Endodermal cell (in vitro differentiated cells): ENCODE measurements around the gene NPPC. TPM values are rescaled to one million over a fixed set of nuclear protein-coding genes. Genes with fewer than 3 reads are reported as not detected.
A peak's percentile ranks its signal among the peaks of the same experiment; 100 is the strongest.

Experiments
- DNase-seq: peaks from one replicate; pipeline ENCODE4 v3.0.0-alpha.2; 2017
- H3K27ac ChIP-seq: 2 replicates; pipeline ENCODE4 v1.5.1; 2013; ENCODE audit warnings: mild to moderate bottlenecking, low read depth, low read length, moderate library complexity
- H3K27me3 ChIP-seq: 2 replicates; pipeline ENCODE4 v1.6.1; 2013; ENCODE audit warnings: mild to moderate bottlenecking, low read length, moderate library complexity; ENCODE audit not compliant: insufficient read depth, control insufficient read depth, poor library complexity, severe bottlenecking
- H3K36me3 ChIP-seq: 2 replicates; pipeline ENCODE4 v1.7.0; 2013; ENCODE audit warnings: mild to moderate bottlenecking, low read length, moderate library complexity; ENCODE audit not compliant: control insufficient read depth, insufficient read depth
- H3K4me1 ChIP-seq: one replicate; pipeline ENCODE4 v1.7.0; 2013; ENCODE audit warnings: low read length; ENCODE audit not compliant: control insufficient read depth, insufficient read depth
- H3K4me3 ChIP-seq: 2 replicates; pipeline ENCODE4 v1.5.1; 2013; ENCODE audit warnings: mild to moderate bottlenecking, low read length, moderate library complexity
- H3K9ac ChIP-seq: 2 replicates; pipeline ENCODE4 v1.6.1; 2013; ENCODE audit warnings: mild to moderate bottlenecking, low read length, moderate library complexity; ENCODE audit not compliant: poor library complexity, severe bottlenecking; ENCODE audit errors: extremely low read depth
- H3K9me3 ChIP-seq: 2 replicates; pipeline ENCODE4 v1.6.1; 2013; ENCODE audit warnings: mild to moderate bottlenecking, low read length, moderate library complexity; ENCODE audit not compliant: control insufficient read depth
- H3K27ac Mint-ChIP-seq: 2 replicates; pipeline ENCODE4 v1.8.0; 2020; ENCODE audit warnings: mixed read lengths
- H3K27me3 Mint-ChIP-seq: 2 replicates; pipeline ENCODE4 v1.8.0; 2021; ENCODE audit warnings: mild to moderate bottlenecking, mixed read lengths; ENCODE audit not compliant: insufficient read depth
- H3K36me3 Mint-ChIP-seq: 2 replicates; pipeline ENCODE4 v1.8.0; 2020; ENCODE audit warnings: low read depth, mixed read lengths
- H3K4me1 Mint-ChIP-seq: 2 replicates; pipeline ENCODE4 v1.8.0; 2020; ENCODE audit warnings: mixed read lengths
- H3K4me3 Mint-ChIP-seq: 2 replicates; pipeline ENCODE4 v1.8.0; 2020; ENCODE audit warnings: mild to moderate bottlenecking, moderate library complexity, mixed read lengths
- H3K9me3 Mint-ChIP-seq: 2 replicates; pipeline ENCODE4 v1.8.0; 2020; ENCODE audit warnings: mild to moderate bottlenecking, mixed read lengths
- CTCF ChIP-seq: fragments of 200-600 bp; sonication (generic); conservative IDR thresholded peaks from 2 replicates; pipeline ENCODE4 v1.5.0; 2021; ENCODE audit warnings: antibody characterized with exemption, mild to moderate bottlenecking
- WGBS, 2 experiments: methylation state at CpG; one replicate each; pipeline versions ENCODE4 v1.1.5 to v1.1.7; 2013; ENCODE audit warnings: missing lambda C conversion rate in 2 of 2, mixed read lengths in 1 of 2; ENCODE audit not compliant: insufficient coverage in 1 of 2, insufficient read length in 1 of 2; 5-methylcytosine and 5-hydroxymethylcytosine counted together
- total RNA-seq, 2 donors: library from RNA; stranded (reverse); fragmentation: NEBNext Ultra II Directional in 1 of 2; extraction: Animal tissue kit (Norgen Biotek cat#: 25700) in 1 of 2; gene quantifications; 2 replicates in 1 of 2; 3 replicates in 1 of 2; pipeline ENCODE4 v1.2.1, GENCODE V29; 2021

The NPPC gene
- total RNA-seq, 2 donors from 2014 or later = 0.84 TPM; not detected in 1

- no peak for TF ChIP-seq CTCF
- peaks cover 18% of the 10 kb centered on the region for H3K27me3 ChIP-seq
- H3K27ac Mint-ChIP-seq = no peak overlapping the region
- no peaks in the 10 kb centered on the region for H3K36me3 Mint-ChIP-seq
- H3K4me3 Mint-ChIP-seq = no peak overlapping the region
- no peak overlapping the region for H3K4me3 ChIP-seq
- H3K9ac ChIP-seq = no peak overlapping the region
- H3K9me3 Mint-ChIP-seq = no peaks in the 10 kb centered on the region
- no peaks in the 10 kb centered on the region for H3K36me3 ChIP-seq
- no peak overlapping the region for H3K27ac ChIP-seq
- peaks cover 25% of the 10 kb centered on the region for H3K27me3 Mint-ChIP-seq
- H3K9me3 ChIP-seq = no peaks in the 10 kb centered on the region
- no peaks in the 10 kb centered on the region for H3K4me1 Mint-ChIP-seq
- H3K4me1 ChIP-seq = no peaks in the 10 kb centered on the region
- DNase-seq = no peak
- 88 to 93% methylated on average over 7 to 15 of the region's 15 CpGs for WGBS, 2 experiments
Observed at GRCh38 chr2:231919341-231920035, 6.7 kb downstream of the NPPC start.

- Histone ChIP-seq H3K4me1 (no peaks in the 10 kb centered on the region), H3K27me3 (peaks cover 10% of the 10 kb centered on the region), H3K36me3 (no peaks in the 10 kb centered on the region), H3K9me3 (no peaks in the 10 kb centered on the region), H3K9ac (no peak overlapping the region), H3K4me3 (no peak overlapping the region), H3K27ac (no peak overlapping the region)
- Mint-ChIP-seq H3K9me3 (no peaks in the 10 kb centered on the region), H3K27me3 (peaks cover 17% of the 10 kb centered on the region), H3K36me3 (no peaks in the 10 kb centered on the region), H3K27ac (no peak overlapping the region), H3K4me3 (no peak overlapping the region), H3K4me1 (no peaks in the 10 kb centered on the region)
- TF ChIP-seq CTCF = no peak
- no peak for DNase-seq
- WGBS, 2 experiments = 95% methylated on average over 14 to 21 of the region's 21 CpGs
Observed at GRCh38 chr2:231918501-231919330, 7.5 kb downstream of the NPPC start.

- WGBS, 2 experiments = 83 to 93% methylated on average over 6 to 10 of the region's 10 CpGs
Observed at GRCh38 chr2:231917280-231918066, 8.7 kb downstream of the NPPC start.

More at GRCh38 chr2:231917280-231918066, 8.7 kb downstream of the NPPC start:
- Histone ChIP-seq H3K9me3 (no peaks in the 10 kb centered on the region), H3K4me3 (no peak overlapping the region), H3K9ac (no peak overlapping the region), H3K36me3 (no peaks in the 10 kb centered on the region), H3K27ac (no peak overlapping the region), H3K27me3 (no peaks in the 10 kb centered on the region), H3K4me1 (no peaks in the 10 kb centered on the region)
- no peaks in the 10 kb centered on the region for H3K9me3 Mint-ChIP-seq
- no peak overlapping the region for H3K4me3 Mint-ChIP-seq
- H3K27ac Mint-ChIP-seq = no peak overlapping the region
- TF ChIP-seq CTCF = no peak
- peaks cover 6% of the 10 kb centered on the region for H3K27me3 Mint-ChIP-seq
- DNase-seq = peak; percentile 71
- H3K36me3 Mint-ChIP-seq = no peaks in the 10 kb centered on the region
- H3K4me1 Mint-ChIP-seq = no peaks in the 10 kb centered on the region
